22Rv1 (cell line): ENCODE results near the gene VPS35L.

Source experiments
- CTCF ChIP-seq: fragments of 450-650 bp; IDR thresholded peaks from 2 replicates; pipeline ENCODE4 v1.5.1; 2017; ENCODE audit warnings: mild to moderate bottlenecking
- ZFX ChIP-seq: fragments of 450-650 bp; IDR thresholded peaks from 2 replicates; pipeline ENCODE4 v1.6.1; 2017; ENCODE audit warnings: antibody characterized with exemption, borderline replicate concordance

- TF ChIP-seq CTCF (no peak), ZFX (no peak)
Observed at GRCh38 chr16:19548144-19548543, 7.4 kb upstream of the VPS35L start.
